DMS 273 (cell line): Measurements from ENCODE around the gene TLX1.
A peak's percentile ranks its signal among the peaks of the same experiment; 100 is the strongest.

Source experiments
- DNase-seq: peaks from one replicate; lab custom pipeline; 2025; ENCODE audit not compliant: unreplicated experiment; lab: John Stamatoyannopoulos, UW

The TLX1 gene

GRCh38 chr10:101130984-101131961, at the start of gene TLX1:
Gene TLX1, plus strand, starts transcription at chr10:101131300. Its CDS starts 242 bp downstream, at chr10:101131542.
- DNase-seq: peak; percentile 79

DNA sequence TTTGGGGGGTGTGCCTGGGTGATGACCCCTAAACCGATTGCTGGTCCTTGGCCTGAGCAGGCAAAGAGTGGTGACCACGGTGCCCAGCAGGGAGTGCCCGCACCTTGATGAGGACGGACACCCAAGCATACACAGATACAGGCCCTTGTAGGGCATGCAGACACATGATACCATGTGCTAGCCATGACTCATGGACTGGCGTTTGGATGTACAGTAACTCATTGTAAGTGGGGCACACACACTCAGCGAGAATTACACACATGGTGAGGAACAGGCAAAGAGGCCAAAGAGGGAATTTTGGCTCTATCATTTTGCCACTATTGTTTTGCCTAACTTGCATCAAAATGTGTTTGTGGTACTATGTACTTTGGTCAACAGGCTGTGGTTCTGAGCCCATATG, 45.3 kb upstream of the TLX1 start:
- DNase-seq: no peak

DNA sequence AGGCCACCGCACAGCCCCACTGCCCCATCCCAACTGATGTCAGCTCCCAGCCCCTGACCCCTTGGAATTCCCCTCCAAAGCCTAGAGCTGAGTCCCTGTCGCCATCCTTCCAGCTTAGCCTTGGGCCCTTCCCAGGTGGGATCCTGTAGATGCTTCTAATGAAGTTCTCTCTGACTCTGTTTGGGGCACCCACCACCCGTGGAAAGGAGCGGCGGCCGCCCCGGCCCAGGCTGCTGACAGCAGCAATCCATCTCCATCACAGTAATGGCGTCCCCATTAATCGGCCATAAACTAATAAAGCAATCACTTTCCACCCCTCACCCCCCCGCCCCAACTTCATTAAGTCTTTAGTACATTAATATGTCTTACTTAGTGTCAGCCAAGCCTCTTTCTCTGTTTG, 43.7 kb upstream of the TLX1 start:
- DNase-seq: no peak

DNA sequence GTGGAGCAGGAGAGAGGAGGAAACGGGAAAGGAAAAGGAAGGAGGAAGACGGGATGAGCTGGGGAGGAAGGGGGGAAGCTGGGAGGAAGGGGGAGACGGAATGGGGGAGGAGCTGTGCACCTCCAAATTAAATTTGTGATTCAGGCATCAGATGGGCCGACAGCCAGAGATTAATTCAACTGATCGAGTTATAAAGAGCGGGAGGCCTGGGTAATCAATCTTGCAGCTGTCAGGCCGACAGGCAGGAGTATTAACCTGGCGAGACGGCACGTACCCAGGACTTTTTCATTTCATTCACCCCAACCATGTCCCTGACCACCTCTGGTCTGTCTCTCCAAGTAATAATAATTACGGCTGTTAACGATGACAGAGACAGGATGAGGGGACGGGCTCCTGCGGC, 43.1 kb upstream of the TLX1 start:
- DNase-seq: no peak

DNA sequence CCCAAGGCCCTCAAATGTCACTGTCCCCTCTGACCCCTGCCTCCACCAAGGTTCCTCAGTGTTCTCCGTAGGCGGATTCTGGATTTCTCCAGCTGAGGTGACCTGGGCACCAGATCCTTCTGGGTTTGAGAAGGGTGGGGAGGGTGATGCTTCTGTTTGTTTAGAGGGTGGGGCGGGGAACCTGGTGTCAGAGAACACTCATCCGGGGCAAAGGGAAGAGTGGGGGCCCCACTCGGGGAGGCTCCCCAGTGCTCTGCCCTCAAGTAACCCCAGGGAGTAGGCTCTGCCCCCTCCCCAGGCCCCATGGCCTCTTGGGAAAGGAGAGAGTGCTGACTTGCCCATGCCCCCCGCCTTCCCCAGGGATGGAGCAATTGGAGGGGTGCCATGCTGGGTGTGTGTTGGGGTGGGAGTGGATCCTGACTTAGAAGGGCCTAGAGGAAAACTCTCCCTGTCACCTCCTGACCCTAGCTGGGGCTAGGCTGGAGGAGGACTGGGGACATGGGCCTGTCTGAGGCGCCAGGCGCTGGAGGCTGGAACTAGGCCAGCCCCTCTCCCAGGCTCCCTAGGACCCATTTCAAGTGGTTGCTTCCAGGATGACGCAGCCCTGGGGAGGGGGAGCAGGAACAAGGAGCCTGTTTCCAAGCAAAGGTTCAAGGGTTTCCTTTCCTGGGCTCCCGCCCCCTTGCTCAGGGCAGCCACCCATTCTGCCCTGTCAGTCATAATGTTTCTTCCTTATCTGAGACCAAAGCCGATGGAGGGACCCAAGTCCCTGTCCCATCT, 41.4 kb upstream of the TLX1 start:
- DNase-seq: no peak

GRCh38 chr10:101090597-101090996, 40.5 kb upstream of the TLX1 start:
- DNase-seq: no peak

GRCh38 chr10:101091546-101092290, 39.4 kb upstream of the TLX1 start:
- peak; percentile 41 for DNase-seq

GRCh38 chr10:101092881-101093354, 38.2 kb upstream of the TLX1 start:
- no peak for DNase-seq

DNA sequence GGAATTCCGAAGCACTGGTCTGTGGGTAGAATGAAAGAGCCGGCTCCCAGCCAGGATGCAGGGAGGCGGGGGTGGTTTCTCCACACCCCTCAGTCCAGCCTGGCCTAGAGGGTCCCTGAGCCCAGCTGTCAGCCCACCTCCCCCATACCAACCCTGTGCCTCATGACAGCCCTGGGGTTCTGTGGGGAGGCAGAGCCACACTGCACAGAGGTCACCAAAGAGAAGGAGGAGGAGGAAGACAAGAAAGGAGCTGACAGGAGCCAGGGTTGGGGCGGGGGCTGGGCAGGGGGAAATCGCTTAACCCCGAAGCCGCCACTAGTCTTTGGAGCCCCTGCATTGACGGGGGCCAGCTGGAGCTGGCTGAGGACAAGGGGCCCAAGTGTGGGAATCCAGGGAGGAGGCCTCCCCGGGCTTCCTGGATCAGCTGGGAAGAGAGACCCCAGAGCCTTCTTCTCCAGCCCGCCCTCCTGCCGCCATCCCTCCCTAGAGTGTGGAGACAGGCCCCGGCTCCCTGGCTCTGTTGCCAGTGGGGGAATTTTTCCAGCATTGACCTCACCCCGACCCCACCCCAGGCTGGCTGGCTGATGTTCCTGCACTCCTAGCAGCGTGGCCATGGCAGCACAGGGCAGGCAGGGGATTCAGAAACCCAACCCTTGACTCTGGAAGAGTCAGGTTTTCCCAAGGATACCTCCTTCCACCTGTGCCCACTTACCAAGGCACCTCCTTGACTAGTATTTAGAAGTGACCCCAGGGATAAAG, 36.8 kb upstream of the TLX1 start:
- DNase-seq: no peak

GRCh38 chr10:101095004-101095403, 36.1 kb upstream of the TLX1 start:
- no peak for DNase-seq

DNA sequence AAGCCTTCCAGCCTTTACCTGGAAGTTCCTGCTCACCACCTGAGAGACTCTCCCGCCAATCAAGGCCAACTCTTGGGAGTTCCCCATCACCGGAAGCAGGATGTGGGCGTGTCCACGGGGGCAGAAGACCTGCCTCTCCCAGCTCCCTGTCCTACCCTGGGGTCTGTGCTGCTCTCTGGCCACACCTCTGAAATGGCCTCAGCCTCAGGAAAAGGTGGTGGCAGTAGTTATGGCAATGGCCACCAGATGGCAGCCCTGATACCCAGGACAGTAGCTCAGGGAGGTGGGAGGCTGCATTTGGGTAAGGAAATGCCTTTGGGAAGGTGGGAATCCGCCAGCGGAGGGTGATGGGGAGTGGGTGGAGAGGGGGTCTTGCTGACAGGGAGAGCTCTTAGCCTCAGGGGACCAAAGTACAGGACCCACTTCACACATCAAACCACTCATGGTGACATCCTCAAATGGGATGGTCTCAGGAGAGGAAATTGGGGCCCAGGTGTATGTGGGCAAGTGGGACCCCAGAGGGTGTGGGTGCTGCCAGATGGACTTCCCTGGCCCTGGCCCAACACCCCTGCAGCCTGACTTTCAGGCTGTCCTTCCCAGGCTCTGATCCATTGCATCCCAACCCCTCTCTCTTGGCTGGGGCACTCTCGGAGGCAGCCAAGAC, 35.4 kb upstream of the TLX1 start:
- DNase-seq: peak; percentile 81

DNA sequence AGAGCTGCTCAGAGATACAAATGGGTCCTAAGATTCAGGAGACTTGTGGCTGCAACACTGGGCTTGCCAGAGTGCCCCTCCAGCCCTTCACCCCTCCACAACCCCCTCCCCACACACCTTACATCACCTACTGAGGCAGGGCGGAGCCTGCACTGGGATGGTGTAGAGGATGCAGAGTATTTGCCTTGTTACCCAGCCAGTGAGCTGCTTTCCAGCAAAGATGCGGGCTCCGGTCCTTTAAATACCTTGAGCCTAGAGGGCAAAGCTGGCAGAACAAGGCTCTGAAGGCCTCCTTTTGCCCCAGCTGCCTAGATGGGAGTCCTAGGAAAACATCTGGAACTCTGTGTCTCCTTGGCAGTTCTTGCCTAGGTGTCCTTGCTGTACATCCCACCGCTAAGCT, 34.7 kb upstream of the TLX1 start:
- no peak for DNase-seq

GRCh38 chr10:101097881-101098280, 33.2 kb upstream of the TLX1 start:
- DNase-seq: no peak

DNA sequence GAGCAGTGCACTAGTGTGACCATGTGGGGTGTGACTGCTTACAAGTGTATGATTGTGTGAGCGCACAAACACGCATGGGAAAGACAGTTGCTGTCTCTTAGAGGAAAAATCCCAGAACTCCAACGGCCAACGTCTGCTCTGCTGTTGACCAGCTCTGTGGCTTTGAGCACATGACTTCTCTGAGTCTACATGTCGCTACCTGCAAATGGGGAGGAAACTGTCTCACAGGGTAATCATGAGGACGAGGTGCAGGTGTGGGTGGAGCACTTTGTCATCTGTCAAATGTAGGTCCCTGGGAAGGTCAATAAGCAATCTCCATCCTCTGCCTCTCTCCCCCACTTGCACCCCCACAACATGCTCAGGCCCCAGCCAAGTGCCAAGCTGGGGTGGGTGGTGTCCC, 31.2 kb upstream of the TLX1 start:
- no peak for DNase-seq

DNA sequence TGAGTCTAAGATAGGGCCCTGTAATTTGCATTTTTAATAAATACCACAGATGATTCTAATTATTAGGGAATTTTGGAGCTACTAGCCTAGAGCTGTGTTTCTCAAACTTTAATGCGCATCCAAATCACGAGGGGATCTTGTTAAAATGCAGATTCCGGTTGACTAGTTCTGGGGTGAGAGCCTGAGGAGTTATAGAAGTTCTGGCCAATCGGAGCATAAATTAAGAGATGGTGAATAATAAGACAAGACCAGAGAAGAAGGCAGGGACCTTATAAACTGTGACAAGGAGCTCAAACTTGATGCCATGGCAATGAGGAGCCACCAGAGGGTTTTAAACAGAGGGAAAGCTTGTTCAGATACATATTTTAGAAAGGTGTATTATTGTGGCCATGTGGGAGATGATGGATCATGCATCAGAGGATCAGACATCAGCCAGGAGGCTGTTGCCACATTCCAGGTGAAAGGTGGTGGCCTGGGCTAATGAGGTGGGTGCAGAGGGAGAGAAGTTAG, 29.7 kb upstream of the TLX1 start:
- no peak for DNase-seq

DNA sequence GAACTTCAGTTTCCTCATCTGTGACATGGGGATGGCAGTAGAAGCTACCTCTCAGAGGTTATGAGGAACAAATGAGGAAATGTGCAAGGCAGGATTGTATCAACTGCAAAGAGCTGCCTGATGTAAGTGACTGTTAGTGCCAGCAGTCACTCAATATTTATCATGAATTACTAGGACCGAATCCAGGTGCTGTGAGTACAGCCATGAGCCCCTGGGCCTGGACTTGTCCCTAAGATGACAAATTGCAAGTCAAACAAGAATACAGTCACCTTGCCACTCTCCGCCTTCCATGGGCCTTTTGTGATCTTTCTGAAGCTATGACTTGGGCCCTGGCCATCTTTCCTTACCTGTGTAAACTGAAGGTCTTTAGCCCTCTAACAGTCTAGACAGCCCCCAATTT, 27.7 kb upstream of the TLX1 start:
- DNase-seq: no peak

DNA sequence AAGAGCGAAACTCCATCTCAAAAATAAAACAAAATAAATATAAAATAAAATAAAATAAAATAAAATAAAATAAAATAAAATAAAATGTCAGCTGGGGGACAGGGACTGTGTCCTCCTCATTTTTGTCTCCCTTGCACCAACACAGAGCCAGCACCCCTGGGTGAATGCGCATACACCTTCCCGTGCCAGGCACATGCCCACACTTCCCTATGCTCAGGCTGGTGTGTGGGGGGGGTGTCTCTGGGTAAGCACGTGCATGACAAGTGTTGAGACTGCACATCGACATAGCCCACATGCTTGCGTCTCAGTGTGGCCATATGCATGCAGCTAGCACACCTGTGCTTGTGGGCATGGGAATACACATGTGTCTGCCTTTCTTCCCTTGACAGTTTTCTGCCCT, 24.7 kb upstream of the TLX1 start:
- DNase-seq: no peak

- no peak for DNase-seq
Measured at GRCh38 chr10:101107771-101108170, 23.3 kb upstream of the TLX1 start.

- no peak for DNase-seq
Measured at GRCh38 chr10:101110856-101111523, 20.1 kb upstream of the TLX1 start.
